Measurements from ENCODE around the gene TMEM119. TPM values are rescaled to one million over a fixed set of nuclear protein-coding genes. Genes with fewer than 3 reads are reported as not detected.

The TMEM119 gene
- total and polyA plus RNA-seq, 2 experiments from 2014 or later, result 54.4 to 69.7 TPM

DNA sequence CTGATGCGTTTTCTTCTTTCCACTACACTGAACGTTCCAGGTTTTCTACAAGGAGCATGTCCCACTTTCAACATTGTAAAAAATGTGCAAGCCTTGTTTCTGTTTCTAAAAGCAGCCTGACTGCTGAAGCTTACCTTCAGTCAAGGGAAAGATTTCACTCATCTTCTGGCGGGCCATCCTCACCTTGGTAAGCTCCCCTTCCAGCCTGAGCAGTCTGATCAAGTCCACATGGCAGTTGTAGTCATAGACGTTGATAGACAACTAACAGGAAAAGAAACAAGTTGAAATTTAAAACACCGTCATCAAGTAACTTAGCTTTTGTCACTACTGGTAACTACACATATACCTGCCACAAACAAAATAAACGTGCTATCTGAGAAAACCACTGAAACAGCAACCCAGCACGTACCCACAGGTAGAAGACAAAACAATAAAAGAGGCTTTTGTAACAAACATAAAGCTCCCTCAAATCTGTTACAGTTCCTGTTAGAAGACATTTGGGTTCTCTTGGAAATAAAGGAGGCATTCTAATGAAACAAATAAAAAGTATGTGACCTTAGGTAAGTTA, 48.8 kb downstream of the TMEM119 start:
- H2AFZ ChIP-seq, result no peak overlapping the region
- peaks cover 44% of the 10 kb centered on the region for H4K20me1 ChIP-seq (ENCODE audit: insufficient read depth, poor library complexity, severe bottlenecking)
- no peak for DNase-seq (ENCODE audit: low spot score)
- 88% methylated on average over 7 of the region's 7 CpGs for WGBS (ENCODE audit: low lambda C conversion rate, missing lambda C conversion rate)
- no peaks in the 10 kb centered on the region for H3K27me3 ChIP-seq
- peaks cover 8% of the 10 kb centered on the region for H3K36me3 ChIP-seq (replicated peaks; ENCODE audit: insufficient read depth, low read depth)
- H3K79me2 ChIP-seq, result peaks cover 83% of the 10 kb centered on the region
- no peak overlapping the region for H3K4me2 ChIP-seq
- no peak overlapping the region for H3K4me3 ChIP-seq
- TF ChIP-seq EZH2 (IDR thresholded peaks at IDR 0.05; ENCODE audit: borderline replicate concordance) (no peak), EZH2phosphoT487 (IDR thresholded peaks at IDR 0.05; ENCODE audit: low read depth, severe bottlenecking, unreplicated experiment) (no peak)
- TF ChIP-seq, protein P1, sequence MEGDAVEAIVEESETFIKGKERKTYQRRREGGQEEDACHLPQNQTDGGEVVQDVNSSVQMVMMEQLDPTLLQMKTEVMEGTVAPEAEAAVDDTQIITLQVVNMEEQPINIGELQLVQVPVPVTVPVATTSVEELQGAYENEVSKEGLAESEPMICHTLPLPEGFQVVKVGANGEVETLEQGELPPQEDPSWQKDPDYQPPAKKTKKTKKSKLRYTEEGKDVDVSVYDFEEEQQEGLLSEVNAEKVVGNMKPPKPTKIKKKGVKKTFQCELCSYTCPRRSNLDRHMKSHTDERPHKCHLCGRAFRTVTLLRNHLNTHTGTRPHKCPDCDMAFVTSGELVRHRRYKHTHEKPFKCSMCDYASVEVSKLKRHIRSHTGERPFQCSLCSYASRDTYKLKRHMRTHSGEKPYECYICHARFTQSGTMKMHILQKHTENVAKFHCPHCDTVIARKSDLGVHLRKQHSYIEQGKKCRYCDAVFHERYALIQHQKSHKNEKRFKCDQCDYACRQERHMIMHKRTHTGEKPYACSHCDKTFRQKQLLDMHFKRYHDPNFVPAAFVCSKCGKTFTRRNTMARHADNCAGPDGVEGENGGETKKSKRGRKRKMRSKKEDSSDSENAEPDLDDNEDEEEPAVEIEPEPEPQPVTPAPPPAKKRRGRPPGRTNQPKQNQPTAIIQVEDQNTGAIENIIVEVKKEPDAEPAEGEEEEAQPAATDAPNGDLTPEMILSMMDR (IDR thresholded peaks at IDR 0.05; ENCODE audit: poor library complexity), result no peak
- H3K9me2 ChIP-seq (replicated peaks; ENCODE audit: insufficient read depth), result no peaks in the 10 kb centered on the region
- H3K27ac ChIP-seq, result no peak overlapping the region
- no peaks in the 10 kb centered on the region for H3K4me1 ChIP-seq (ENCODE audit: insufficient read depth)
- no peaks in the 10 kb centered on the region for H3K9me3 ChIP-seq (ENCODE audit: low read depth)

DNA sequence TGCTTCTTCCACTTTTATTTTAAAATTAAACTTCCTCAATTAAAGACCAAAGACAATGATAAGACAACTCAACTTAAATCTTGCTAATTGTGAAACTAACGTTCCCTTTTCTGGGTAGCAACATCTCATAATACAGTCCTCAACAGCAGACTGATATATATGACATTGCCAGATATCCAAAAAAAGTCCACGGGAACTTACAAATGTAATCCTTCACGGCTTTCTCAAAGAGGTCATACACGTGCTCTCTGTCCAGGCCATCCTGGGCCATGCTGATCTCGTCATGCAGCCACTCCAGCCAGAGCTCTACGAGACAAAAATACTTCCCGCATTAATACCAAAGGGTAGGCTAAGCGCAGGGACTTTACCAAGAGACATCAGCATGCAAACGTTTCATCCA, 50.2 kb downstream of the TMEM119 start:
- H3K36me3 ChIP-seq (replicated peaks; ENCODE audit: insufficient read depth, low read depth), result peaks cover 8% of the 10 kb centered on the region
- 93% methylated on average over 9 of the region's 9 CpGs for WGBS (ENCODE audit: low lambda C conversion rate, missing lambda C conversion rate)

DNA sequence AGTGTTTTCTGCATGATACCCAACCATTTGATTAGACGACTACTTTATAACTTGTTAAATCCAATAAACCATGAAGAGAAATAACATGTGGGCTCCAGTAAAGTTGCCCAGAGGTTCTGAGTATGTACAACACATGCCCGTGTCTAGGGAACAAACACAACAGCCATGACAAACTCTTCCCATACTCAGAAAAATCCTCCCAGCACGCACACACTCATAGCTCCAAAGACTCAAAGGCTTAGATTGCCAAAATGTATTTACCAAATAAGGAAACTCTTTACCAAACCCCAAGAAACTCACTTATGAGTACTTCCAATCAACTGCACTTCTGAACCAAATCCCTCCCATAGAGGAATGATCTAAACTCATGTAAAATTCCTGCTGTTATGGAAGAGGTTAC, 54.2 kb downstream of the TMEM119 start:
- H2AFZ ChIP-seq, result no peak overlapping the region
- no peak for DNase-seq (ENCODE audit: low spot score)
- no peak overlapping the region for H3K4me3 ChIP-seq
- no peaks in the 10 kb centered on the region for H3K9me3 ChIP-seq (ENCODE audit: low read depth)
- no peaks in the 10 kb centered on the region for H3K4me1 ChIP-seq (ENCODE audit: insufficient read depth)
- H3K36me3 ChIP-seq (replicated peaks; ENCODE audit: insufficient read depth, low read depth), result peaks cover 8% of the 10 kb centered on the region
- H3K27ac ChIP-seq, result no peak overlapping the region
- no peaks in the 10 kb centered on the region for H3K9me2 ChIP-seq (replicated peaks; ENCODE audit: insufficient read depth)
- TF ChIP-seq EZH2 (IDR thresholded peaks at IDR 0.05; ENCODE audit: borderline replicate concordance) (no peak), EZH2phosphoT487 (IDR thresholded peaks at IDR 0.05; ENCODE audit: low read depth, severe bottlenecking, unreplicated experiment) (no peak)
- TF ChIP-seq, protein P1 (IDR thresholded peaks at IDR 0.05; ENCODE audit: poor library complexity), result no peak
- H3K4me2 ChIP-seq, result no peak overlapping the region
- H3K27me3 ChIP-seq, result no peaks in the 10 kb centered on the region
- H4K20me1 ChIP-seq (ENCODE audit: insufficient read depth, poor library complexity, severe bottlenecking), result peaks cover 5% of the 10 kb centered on the region
- WGBS (ENCODE audit: low lambda C conversion rate, missing lambda C conversion rate), result 88% methylated on average over 3 of the region's 3 CpGs
- peaks cover 72% of the 10 kb centered on the region for H3K79me2 ChIP-seq

More for the DNA sequence above, 50.2 kb downstream of the TMEM119 start:
- Histone ChIP-seq H3K9me2 (replicated peaks; ENCODE audit: insufficient read depth) (no peaks in the 10 kb centered on the region), H4K20me1 (ENCODE audit: insufficient read depth, poor library complexity, severe bottlenecking) (peaks cover 35% of the 10 kb centered on the region), H3K27ac (no peak overlapping the region), H3K4me3 (no peak overlapping the region), H3K79me2 (peaks cover 83% of the 10 kb centered on the region), H3K27me3 (no peaks in the 10 kb centered on the region), H2AFZ (no peak overlapping the region), H3K4me2 (no peak overlapping the region), H3K9me3 (ENCODE audit: low read depth) (no peaks in the 10 kb centered on the region), H3K4me1 (ENCODE audit: insufficient read depth) (no peaks in the 10 kb centered on the region)
- DNase-seq (ENCODE audit: low spot score), result no peak
- TF ChIP-seq EZH2phosphoT487 (IDR thresholded peaks at IDR 0.05; ENCODE audit: low read depth, severe bottlenecking, unreplicated experiment), result no peak
- TF ChIP-seq EZH2 (IDR thresholded peaks at IDR 0.05; ENCODE audit: borderline replicate concordance), result no peak
- TF ChIP-seq, protein P1 (IDR thresholded peaks at IDR 0.05; ENCODE audit: poor library complexity), result no peak
